Left cardiac atrium (tissue), 4 donors: Measurements from ENCODE around the gene INHBB. TPM values are rescaled to one million over a fixed set of nuclear protein-coding genes. Genes with fewer than 3 reads are reported as not detected.

Experiments used
- ATAC-seq, 2 donors: fragments of 200-7000 bp; cut with Tn5 transposase; one replicate each; pipeline ENCODE4 v1.9.1; 2020; ENCODE audit warnings: mild to moderate bottlenecking in 2 of 2, moderate library complexity in 2 of 2
- DNase-seq: peaks from one replicate; pipeline ENCODE4 v3.0.0-alpha.2; 2020
- intact Hi-C, 2 donors: fragments of 100-400 bp; cut with DNase I; formaldehyde crosslinking; loops; one replicate each; pipeline versions ENCODE4 v1.14.1 to v1.15.1; 2022 to 2023
- total RNA-seq, 2 donors: library from RNA; stranded (reverse); fragmentation: NEBNext Ultra II Directional; extraction: Animal tissue kit (Norgen Biotek cat#: 25700); gene quantifications; one replicate each; pipeline ENCODE4 v1.2.1, GENCODE V29; 2021
- donor health status: DM: no; HTN: yes; CAD: no.
- donor health status: DM: no; HTN: yes; CAD: no; lungs with severe emphysema.
- donor health status: DM: yes; HTN: yes; CAD: no.
- donor health status: Dilated cardiomyopathy.

Gene INHBB
- total RNA-seq, 2 donors from 2014 or later: 3.7 to 3.9 TPM

GRCh38 chr2:120349440-120349921, 3.5 kb downstream of the INHBB start:
- DNase-seq: no peak
- intact Hi-C loops: no loop called here
- ATAC-seq: no peak

GRCh38 chr2:120350080-120350479, 4.1 kb downstream of the INHBB start:
- intact Hi-C loops: no loop called here
- no peak for DNase-seq
- no peak for ATAC-seq

GRCh38 chr2:120350801-120351320, 4.9 kb downstream of the INHBB start:
- ATAC-seq (no peak), DNase-seq (no peak)
- intact Hi-C loops: no loop called here

GRCh38 chr2:120352696-120353590, 7.0 kb downstream of the INHBB start:
- ATAC-seq (no peak), DNase-seq (no peak)
- intact Hi-C loops: no loop called here

- DNase-seq (no peak), ATAC-seq (no peak)
- intact Hi-C loops: no loop called here
Observed at GRCh38 chr2:120353591-120353898, 7.6 kb downstream of the INHBB start.

GRCh38 chr2:120353931-120354330, 8.0 kb downstream of the INHBB start:
- intact Hi-C loops: no loop called here
- DNase-seq: no peak

GRCh38 chr2:120354467-120354866, 8.5 kb downstream of the INHBB start:
- intact Hi-C loops: no loop called here
- no peak for DNase-seq

More at GRCh38 chr2:120353931-120354330, 8.0 kb downstream of the INHBB start:
- no peak for ATAC-seq

GRCh38 chr2:120354935-120355779, 9.2 kb downstream of the INHBB start:
- ATAC-seq (no peak), DNase-seq (no peak)
- intact Hi-C loops: no loop called here

More at GRCh38 chr2:120354467-120354866, 8.5 kb downstream of the INHBB start:
- no peak for ATAC-seq

- intact Hi-C loops: no loop called here
- DNase-seq (no peak), ATAC-seq (no peak)
Observed at GRCh38 chr2:120355780-120356266, 9.9 kb downstream of the INHBB start.

- no peak for ATAC-seq
- intact Hi-C loops: no loop called here
- DNase-seq: no peak
Observed at GRCh38 chr2:120357768-120358167, 11.8 kb downstream of the INHBB start.

GRCh38 chr2:120358734-120359465, 13.0 kb downstream of the INHBB start:
- DNase-seq (no peak), ATAC-seq (no peak)
- intact Hi-C loops: no loop called here

GRCh38 chr2:120360307-120360855, 14.4 kb downstream of the INHBB start:
- intact Hi-C loops: loop anchor here in 1 of 2 donors (5.0 kb wide), 1 partner anchor 82 kb away; no protein-coding TSS in a partner anchor
- peak in 1 of 2 donors; percentile 50 for ATAC-seq
- no peak for DNase-seq

- intact Hi-C loops: loop anchor here in 1 of 2 donors (5.0 kb wide), 1 partner anchor 79 kb away; no protein-coding TSS in a partner anchor
- ATAC-seq: no peak
- no peak for DNase-seq
Observed at GRCh38 chr2:120362926-120363325, 17.0 kb downstream of the INHBB start.

GRCh38 chr2:120365236-120365793, 19.4 kb downstream of the INHBB start:
- ATAC-seq (no peak), DNase-seq (no peak)
- intact Hi-C loops: no loop called here

GRCh38 chr2:120366698-120367097, 20.8 kb downstream of the INHBB start:
- DNase-seq: no peak
- intact Hi-C loops: no loop called here
- ATAC-seq: no peak

- intact Hi-C loops: no loop called here
- ATAC-seq: no peak
- no peak for DNase-seq
Observed at GRCh38 chr2:120367221-120367620, 21.3 kb downstream of the INHBB start.

GRCh38 chr2:120367649-120368048, 21.7 kb downstream of the INHBB start:
- ATAC-seq (no peak), DNase-seq (no peak)
- intact Hi-C loops: no loop called here

- ATAC-seq (no peak), DNase-seq (no peak)
- intact Hi-C loops: no loop called here
Observed at GRCh38 chr2:120368086-120368485, 22.1 kb downstream of the INHBB start.
